B cell (primary cell): Measurements from ENCODE around the gene COG4. TPM values are rescaled to one million over a fixed set of nuclear protein-coding genes. Genes with fewer than 3 reads are reported as not detected.

ENCODE experiments used
- ATAC-seq: fragments of 200-7000 bp; cut with Tn5 transposase; one replicate; pipeline ENCODE4 v1.10.0; 2021; ENCODE audit warnings: low read depth, mild to moderate bottlenecking, moderate number of reproducible peaks, moderate library complexity
- CTCF ChIA-PET: fragments of 350-600 bp; sonication (Branson Sonifier 250); formaldehyde crosslinking; loops from one replicate; lab custom pipeline; 2021; ENCODE audit warnings: antibody characterized with exemption, inconsistent platforms; lab: Charles Lee
- POLR2A ChIA-PET: fragments of 350-600 bp; sonication (Branson Sonifier 250); formaldehyde crosslinking; loops from one replicate; lab custom pipeline; 2021; ENCODE audit warnings: antibody characterized with exemption; lab: Charles Lee
- DNase-seq: peaks from one replicate; pipeline ENCODE4 v3.0.0; 2013
- H2AFZ ChIP-seq: 2 replicates; pipeline ENCODE4 v1.6.1; 2012; ENCODE audit warnings: mild to moderate bottlenecking, low read depth, low read length; ENCODE audit not compliant: insufficient read depth, poor library complexity, severe bottlenecking
- H3K27ac ChIP-seq, 2 donors: 1 replicate in 1 of 2; 2 replicates in 1 of 2; pipeline ENCODE4 v1.5.1; 2012 to 2013; ENCODE audit warnings: low read length in 2 of 2, mild to moderate bottlenecking in 2 of 2, moderate library complexity in 1 of 2
- H3K27me3 ChIP-seq, 4 experiments: fragments of 200-600 bp in 1 of 4; sonication (generic) in 1 of 4; replicated peaks in 1 of 4; 1 replicate in 2 of 4; 2 replicates in 2 of 4; pipeline versions ENCODE4 v1.6.1 to v1.7.0; 2013 to 2016; ENCODE audit warnings: low read length in 3 of 4, mild to moderate bottlenecking in 2 of 4, mixed read lengths in 1 of 4, moderate library complexity in 1 of 4; ENCODE audit not compliant: insufficient read depth in 4 of 4, control insufficient read depth in 3 of 4; ENCODE audit errors: control extremely low read depth in 1 of 4
- H3K36me3 ChIP-seq, 2 experiments: replicated peaks in 1 of 2; 1 replicate in 1 of 2; 2 replicates in 1 of 2; pipeline versions ENCODE4 v1.6.1 to v1.7.1; 2013; ENCODE audit warnings: low read length in 1 of 2; ENCODE audit not compliant: insufficient read depth in 2 of 2, control insufficient read depth in 1 of 2; ENCODE audit errors: control extremely low read depth in 1 of 2, extremely low read depth in 1 of 2
- H3K4me1 ChIP-seq, 2 donors: fragments of 200-600 bp in 1 of 2; sonication (generic) in 1 of 2; 1 replicate in 1 of 2; 2 replicates in 1 of 2; pipeline versions ENCODE4 v1.5.1 to v1.6.1; 2013 to 2017; ENCODE audit warnings: low read length in 2 of 2; ENCODE audit not compliant: control insufficient read depth in 2 of 2, insufficient read depth in 2 of 2
- H3K4me2 ChIP-seq: replicated peaks from 2 replicates; pipeline ENCODE3; 2012; ENCODE audit warnings: mild to moderate bottlenecking, low read depth, low read length; ENCODE audit not compliant: poor library complexity, severe bottlenecking
- H3K4me3 ChIP-seq, 5 experiments: fragments of 200-600 bp in 1 of 5; sonication (generic) in 1 of 5; 1 replicate in 3 of 5; 2 replicates in 2 of 5; pipeline versions ENCODE4 v1.5.1 to v1.7.0; 2011 to 2016; ENCODE audit warnings: low read length in 4 of 5, mild to moderate bottlenecking in 4 of 5, low read depth in 2 of 5, control low read depth in 1 of 5, moderate library complexity in 1 of 5; ENCODE audit not compliant: insufficient read depth in 1 of 5; ENCODE audit errors: control extremely low read depth in 1 of 5, extremely low read depth in 1 of 5
- H3K79me2 ChIP-seq: fragments of 200-600 bp; sonication (generic); one replicate; pipeline ENCODE4 v1.6.0; 2016; ENCODE audit warnings: low read length; ENCODE audit not compliant: control insufficient read depth, insufficient read depth
- H3K9ac ChIP-seq: fragments of 200-600 bp; sonication (generic); 2 replicates; pipeline ENCODE4 v1.6.1; 2017; ENCODE audit warnings: mild to moderate bottlenecking, low read length, moderate library complexity
- H3K9me3 ChIP-seq, 3 donors: one replicate each; pipeline versions ENCODE4 v1.6.1 to v1.7.1; 2013; ENCODE audit warnings: low read length in 2 of 3; ENCODE audit not compliant: control insufficient read depth in 2 of 3, insufficient read depth in 1 of 3; ENCODE audit errors: control extremely low read depth in 1 of 3
- H4K20me1 ChIP-seq: 2 replicates; pipeline ENCODE4 v1.6.0; 2012; ENCODE audit warnings: mild to moderate bottlenecking, low read length; ENCODE audit not compliant: insufficient read depth, control insufficient read depth, poor library complexity, severe bottlenecking
- H3K27ac Mint-ChIP-seq: one replicate; pipeline ENCODE4 v1.8.0; 2021; ENCODE audit warnings: mixed read lengths
- H3K27me3 Mint-ChIP-seq: one replicate; pipeline ENCODE4 v1.8.0; 2021; ENCODE audit warnings: mixed read lengths
- H3K4me1 Mint-ChIP-seq: one replicate; pipeline ENCODE4 v1.8.0; 2021; ENCODE audit warnings: mixed read lengths
- H3K4me3 Mint-ChIP-seq: one replicate; pipeline ENCODE4 v1.8.0; 2021; ENCODE audit warnings: mixed read lengths
- H3K9me3 Mint-ChIP-seq: one replicate; pipeline ENCODE4 v1.8.0; 2022; ENCODE audit warnings: mixed read lengths; ENCODE audit not compliant: insufficient read depth
- EZH2 ChIP-seq: IDR thresholded peaks from 2 replicates; pipeline ENCODE4 v1.6.1; 2012; ENCODE audit warnings: borderline replicate concordance, low read depth, mild to moderate bottlenecking, moderate library complexity, low read length; ENCODE audit not compliant: insufficient read depth, poor library complexity, severe bottlenecking
- WGBS: methylation state at CpG from one replicate; pipeline ENCODE4 v1.1.5; 2013; ENCODE audit warnings: missing lambda C conversion rate; ENCODE audit not compliant: insufficient coverage; 5-methylcytosine and 5-hydroxymethylcytosine counted together
- intact Hi-C: fragments of 100-400 bp; cut with micrococcal nuclease; formaldehyde crosslinking; loops from one replicate; pipeline ENCODE4 v1.10.0; 2022
- polyA plus RNA-seq: library from polyadenylated mRNA; depleted of rRNA; stranded (reverse); fragments of >200 nt; gene quantifications from 2 replicates; pipeline ENCODE4 v1.2.3, GENCODE V29; 2012
- total RNA-seq, 2 donors: library from RNA; stranded (reverse); fragments of 120-200 nt in 1 of 2; gene quantifications; 1 replicate in 1 of 2; 2 replicates in 1 of 2; pipeline versions ENCODE4 v1.2.3 to v1.2.4, GENCODE V29; 2013 to 2022
- TF ChIP-seq, protein P1 (sequence below): fragments of 200-600 bp; IDR thresholded peaks from one replicate; pipeline ENCODE4 v1.8.0; 2022; ENCODE audit warnings: antibody characterized with exemption, mild to moderate bottlenecking

The COG4 gene
- total and polyA plus RNA-seq, 2 donors (not counting 1 experiment from before 2014, with no cell fraction given), result 49.4 to 60.6 TPM

DNA sequence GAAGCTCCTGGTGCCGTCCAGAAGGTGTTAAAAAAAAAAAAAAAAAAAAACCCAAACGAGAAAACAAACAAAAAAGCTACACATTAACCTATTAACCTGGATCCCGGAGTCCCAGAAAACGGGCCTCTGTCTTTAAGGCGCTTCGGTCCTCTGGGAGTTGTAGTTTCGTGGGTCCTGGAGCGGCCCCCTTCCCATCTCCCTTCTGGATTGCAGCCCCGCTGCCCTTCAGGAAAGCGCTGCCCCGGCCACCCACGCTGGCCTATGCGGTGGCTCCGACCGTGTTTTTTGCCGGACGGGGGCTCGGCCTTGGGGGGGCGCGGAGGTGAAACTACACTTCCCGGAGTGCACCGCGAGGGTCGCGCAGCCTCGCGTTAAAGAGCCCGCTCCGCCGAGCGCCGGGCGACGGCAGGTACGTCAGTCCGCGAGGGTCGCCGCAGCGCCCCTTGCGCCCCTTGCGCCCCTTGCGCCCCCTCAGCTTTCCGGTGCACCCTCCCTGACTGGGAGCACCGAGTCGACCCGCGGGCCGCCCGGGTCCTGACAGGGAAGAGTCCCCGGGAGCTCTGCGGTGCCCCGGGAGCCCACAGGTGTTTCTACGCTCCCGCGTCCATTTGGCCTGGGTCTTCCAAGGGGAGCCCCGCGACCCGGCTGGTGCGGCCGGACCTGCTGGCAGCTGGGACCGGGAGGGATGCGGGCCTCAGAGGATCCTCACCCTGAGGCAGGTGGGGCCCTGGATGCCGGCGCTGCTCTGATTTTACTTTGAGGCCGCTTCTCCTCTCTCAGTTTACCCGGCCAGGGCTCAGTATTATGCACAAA, 68.9 kb downstream of the COG4 start, which contains the start of gene FCSK:
Gene FCSK, plus strand, starts transcription at position 374 of the 813 bp plus-strand sequence. CDS start 8,596 bp downstream, outside the sequence.
- peaks cover 5% of the 10 kb centered on the region for H3K27me3 Mint-ChIP-seq
- Histone ChIP-seq H3K4me2 (peak within 1 kb of the TSS; percentile 97), H3K27me3 (no peaks in the 10 kb centered on the region), H3K79me2 (peaks cover 8% of the 10 kb centered on the region), H3K36me3 (no peaks in the 10 kb centered on the region), H3K9me3 (no peaks in the 10 kb centered on the region), H3K4me1 (peaks cover 10 to 17% of the 10 kb centered on the region in 2 donors), H2AFZ (peak within 1 kb of the TSS; percentile 100), H3K9ac (peak within 1 kb of the TSS; percentile 99), H3K27ac (peak within 1 kb of the TSS; percentile 94 to 97), H3K4me3 (peak within 1 kb of the TSS; percentile 79 to 97 (median 89)), H4K20me1 (no peaks in the 10 kb centered on the region)
- H3K27ac Mint-ChIP-seq, result peak within 1 kb of the TSS; percentile 92
- intact Hi-C loops, result loop anchor here (1.0 to 5.0 kb wide), 7 partner anchors 15 to 202 kb away; partner anchors contain the start of genes COG4, DDX19A, EXOSC6 and SF3B3
- POLR2A ChIA-PET, result interaction anchor here (0.6 to 3.7 kb wide), 11 partner anchors 12 to 302 kb away, joined by 3 to 25 read pairs (median 7); partner anchors contain the start of genes DDX19A and ST3GAL2
- CTCF ChIA-PET, result interaction anchor here (0.6 to 5.1 kb wide), 13 partner anchors 13 to 85 kb away, joined by 3 to 28 read pairs (median 5); no protein-coding TSS in a partner anchor
- DNase-seq, result peak; percentile 91
- peaks cover 20% of the 10 kb centered on the region for H3K4me1 Mint-ChIP-seq
- WGBS, result under 1% methylated on average over 65 of the region's 67 CpGs
- peak within 1 kb of the TSS; percentile 94 for H3K4me3 Mint-ChIP-seq
- H3K9me3 Mint-ChIP-seq, result no peaks in the 10 kb centered on the region
- peak; percentile 96 for ATAC-seq
- no peak for TF ChIP-seq EZH2
- TF ChIP-seq, protein P1, sequence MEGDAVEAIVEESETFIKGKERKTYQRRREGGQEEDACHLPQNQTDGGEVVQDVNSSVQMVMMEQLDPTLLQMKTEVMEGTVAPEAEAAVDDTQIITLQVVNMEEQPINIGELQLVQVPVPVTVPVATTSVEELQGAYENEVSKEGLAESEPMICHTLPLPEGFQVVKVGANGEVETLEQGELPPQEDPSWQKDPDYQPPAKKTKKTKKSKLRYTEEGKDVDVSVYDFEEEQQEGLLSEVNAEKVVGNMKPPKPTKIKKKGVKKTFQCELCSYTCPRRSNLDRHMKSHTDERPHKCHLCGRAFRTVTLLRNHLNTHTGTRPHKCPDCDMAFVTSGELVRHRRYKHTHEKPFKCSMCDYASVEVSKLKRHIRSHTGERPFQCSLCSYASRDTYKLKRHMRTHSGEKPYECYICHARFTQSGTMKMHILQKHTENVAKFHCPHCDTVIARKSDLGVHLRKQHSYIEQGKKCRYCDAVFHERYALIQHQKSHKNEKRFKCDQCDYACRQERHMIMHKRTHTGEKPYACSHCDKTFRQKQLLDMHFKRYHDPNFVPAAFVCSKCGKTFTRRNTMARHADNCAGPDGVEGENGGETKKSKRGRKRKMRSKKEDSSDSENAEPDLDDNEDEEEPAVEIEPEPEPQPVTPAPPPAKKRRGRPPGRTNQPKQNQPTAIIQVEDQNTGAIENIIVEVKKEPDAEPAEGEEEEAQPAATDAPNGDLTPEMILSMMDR, result peak; percentile 40
